GM18526 (cell line): ENCODE results near the gene KIF17.

Experiments used
- POLR2A ChIP-seq: IDR thresholded peaks from 3 replicates; pipeline ENCODE4 v1.6.1; 2011; ENCODE audit not compliant: insufficient read length; ENCODE audit errors: extremely low read depth

The KIF17 gene

GRCh38 chr1:20641975-20642374, 75.8 kb downstream of the KIF17 start:
- TF ChIP-seq POLR2A, result no peak

GRCh38 chr1:20640183-20640597, 77.6 kb downstream of the KIF17 start:
- no peak for TF ChIP-seq POLR2A

GRCh38 chr1:20636785-20637347, 80.9 kb downstream of the KIF17 start:
- no peak for TF ChIP-seq POLR2A

- TF ChIP-seq POLR2A, result no peak
Measured at GRCh38 chr1:20634594-20635084, 83.2 kb downstream of the KIF17 start.

GRCh38 chr1:20634065-20634593, 83.7 kb downstream of the KIF17 start:
- no peak for TF ChIP-seq POLR2A

- no peak for TF ChIP-seq POLR2A
Measured at GRCh38 chr1:20633190-20634064, 84.4 kb downstream of the KIF17 start, which contains the start of gene PINK1. PINK1 (plus strand) TSS chr1:20633458; CDS start chr1:20633549, 91 bp downstream.

- TF ChIP-seq POLR2A, result no peak
Measured at GRCh38 chr1:20632386-20632785, 85.4 kb downstream of the KIF17 start.

- no peak for TF ChIP-seq POLR2A
Measured at GRCh38 chr1:20630729-20631128, 87.1 kb downstream of the KIF17 start.

GRCh38 chr1:20626524-20626923, 91.3 kb downstream of the KIF17 start:
- TF ChIP-seq POLR2A, result no peak

GRCh38 chr1:20626098-20626427, 91.7 kb downstream of the KIF17 start:
- no peak for TF ChIP-seq POLR2A

- no peak for TF ChIP-seq POLR2A
Measured at GRCh38 chr1:20625176-20626097, 92.4 kb downstream of the KIF17 start.

- no peak for TF ChIP-seq POLR2A
Measured at GRCh38 chr1:20624709-20625108, 93.1 kb downstream of the KIF17 start.

- TF ChIP-seq POLR2A, result no peak
Measured at GRCh38 chr1:20621012-20621411, 96.8 kb downstream of the KIF17 start.

GRCh38 chr1:20619999-20620398, 97.8 kb downstream of the KIF17 start:
- no peak for TF ChIP-seq POLR2A

GRCh38 chr1:20618550-20618949, 99.3 kb downstream of the KIF17 start:
- no peak for TF ChIP-seq POLR2A
